OCI-LY7 (cell line): ENCODE measurements around the gene NFATC2. TPM values are rescaled to one million over a fixed set of nuclear protein-coding genes. Genes with fewer than 3 reads are reported as not detected.

Experiments used
- BruUV-seq: library from RNA; stranded (reverse); fragments of 400-500 nt; replicated peaks from 2 replicates; lab custom pipeline; 2021; lab: Mats Ljungman, UMichigan
- CTCF ChIA-PET: fragments of 300-600 bp; sonication (Branson Sonifier 250); formaldehyde crosslinking; loops from one replicate; lab custom pipeline; 2022; ENCODE audit warnings: antibody characterized with exemption; ENCODE audit not compliant: unreplicated experiment; lab: Charles Lee
- POLR2A ChIA-PET: fragments of 300-600 bp; sonication (Branson Sonifier 250); formaldehyde crosslinking; loops from one replicate; lab custom pipeline; 2022; ENCODE audit warnings: antibody characterized with exemption; lab: Charles Lee
- DNase-seq: peaks from one replicate; pipeline ENCODE4 v3.0.0-alpha.2; 2015; ENCODE audit warnings: low spot score
- H2AFZ ChIP-seq: fragments of 200-600 bp; sonication (generic), shearing (Covaris generic); 2 replicates; pipeline ENCODE4 v1.6.1; 2014; ENCODE audit warnings: mild to moderate bottlenecking, antibody characterized with exemption, low read length, moderate library complexity
- H3K27ac ChIP-seq: fragments of 200-600 bp; sonication (generic); 2 replicates; pipeline ENCODE4 v1.5.1; 2014; ENCODE audit warnings: mixed run types, low read depth, mild to moderate bottlenecking, moderate library complexity, low read length, inconsistent platforms; ENCODE audit not compliant: poor library complexity, severe bottlenecking
- H3K36me3 ChIP-seq: fragments of 200-600 bp; sonication (generic); 2 replicates; pipeline ENCODE4 v1.6.1; 2014; ENCODE audit warnings: mild to moderate bottlenecking, antibody characterized with exemption, low read length, moderate library complexity, mixed read lengths; ENCODE audit not compliant: insufficient read depth
- H3K4me1 ChIP-seq: fragments of 200-600 bp; sonication (generic); 2 replicates; pipeline ENCODE4 v1.5.1; 2014; ENCODE audit warnings: mild to moderate bottlenecking, low read length; ENCODE audit not compliant: insufficient read depth, poor library complexity, severe bottlenecking
- H3K4me2 ChIP-seq: fragments of 200-600 bp; sonication (generic); 2 replicates; pipeline ENCODE4 v1.6.1; 2014; ENCODE audit warnings: mild to moderate bottlenecking, low read length
- H3K4me3 ChIP-seq: fragments of 200-600 bp; sonication (generic); 2 replicates; pipeline ENCODE4 v1.5.1; 2014; ENCODE audit warnings: mild to moderate bottlenecking, low read depth, low read length; ENCODE audit not compliant: poor library complexity, severe bottlenecking
- H3K79me2 ChIP-seq: fragments of 200-600 bp; sonication (generic); 2 replicates; pipeline ENCODE4 v1.6.1; 2016; ENCODE audit warnings: low read depth, mild to moderate bottlenecking, low read length, moderate library complexity, mixed read lengths; ENCODE audit not compliant: insufficient read depth
- H3K9me2 ChIP-seq: fragments of 200-600 bp; sonication (generic); 2 replicates; pipeline ENCODE4 v1.6.1; 2016; ENCODE audit warnings: mild to moderate bottlenecking, low read length, mixed read lengths; ENCODE audit not compliant: insufficient read depth
- H3K9me3 ChIP-seq: fragments of 200-600 bp; sonication (generic); 2 replicates; pipeline ENCODE4 v1.6.1; 2014; ENCODE audit warnings: mild to moderate bottlenecking, mixed run types, low read length, mixed read lengths
- H4K20me1 ChIP-seq: fragments of 200-600 bp; sonication (generic); 2 replicates; pipeline ENCODE4 v1.6.1; 2014; ENCODE audit warnings: mild to moderate bottlenecking, antibody characterized with exemption, low read length, moderate library complexity, mixed read lengths; ENCODE audit not compliant: insufficient read depth
- CTCF ChIP-seq: fragments of 200-600 bp; sonication (generic); conservative IDR thresholded peaks from 2 replicates; pipeline ENCODE4 v1.5.1; 2014; ENCODE audit warnings: mild to moderate bottlenecking, antibody characterized with exemption, low read length, moderate library complexity, mixed read lengths
- EZH2phosphoT487 ChIP-seq: fragments of 200-600 bp; sonication (generic); IDR thresholded peaks from 2 replicates; pipeline ENCODE4 v1.6.1; 2018; ENCODE audit warnings: low read depth, borderline replicate concordance, mild to moderate bottlenecking, mixed run types, antibody characterized with exemption, low read length, moderate library complexity, mixed read lengths
- intact Hi-C: fragments of 100-400 bp; cut with micrococcal nuclease; formaldehyde crosslinking; loops from one replicate; pipeline ENCODE4 v1.10.0; 2022; ENCODE audit not compliant: unreplicated experiment
- total RNA-seq, 2 experiments: library from RNA; depleted of rRNA in 1 of 2; stranded (reverse); fragments of >200 nt in 1 of 2; shearing (Covaris generic) in 1 of 2; gene quantifications; 2 replicates each; pipeline ENCODE4 v1.2.3, GENCODE V29; 2014 to 2022

NFATC2 gene
- total RNA-seq, 2 experiments from 2014 or later = 12.5 to 43.8 TPM

- no TSS peak for BruUV-seq
- H3K4me2 ChIP-seq = no peak overlapping the region
- no peaks in the 10 kb centered on the region for H3K9me3 ChIP-seq
- peaks cover 27% of the 10 kb centered on the region for H3K4me1 ChIP-seq
- TF ChIP-seq EZH2phosphoT487 (no peak), CTCF (no peak)
- no peak overlapping the region for H2AFZ ChIP-seq
- H3K36me3 ChIP-seq = peaks cover 91% of the 10 kb centered on the region
- H3K4me3 ChIP-seq = no peak overlapping the region
- no peaks in the 10 kb centered on the region for H4K20me1 ChIP-seq
- no peak for DNase-seq
- ChIA-PET POLR2A (interaction anchor here (1.5 kb wide), 1 partner anchor 12 kb away, joined by 5 read pairs; no protein-coding TSS in a partner anchor), CTCF (no interaction called here)
- H3K79me2 ChIP-seq = no peaks in the 10 kb centered on the region; the same call in 1 of the 2 replicates
- intact Hi-C loops = no loop called here
- no peaks in the 10 kb centered on the region for H3K9me2 ChIP-seq
- H3K27ac ChIP-seq = no peak overlapping the region
Measured at GRCh38 chr20:51473771-51474170, 68.7 kb downstream of the NFATC2 start.

GRCh38 chr20:51473256-51473655, 69.3 kb downstream of the NFATC2 start:
- no peak for DNase-seq
- Histone ChIP-seq H2AFZ (no peak overlapping the region), H3K4me3 (no peak overlapping the region), H3K4me2 (no peak overlapping the region), H3K4me1 (peaks cover 27% of the 10 kb centered on the region), H3K9me3 (no peaks in the 10 kb centered on the region), H3K36me3 (peaks cover 91% of the 10 kb centered on the region), H3K9me2 (no peaks in the 10 kb centered on the region), H3K79me2 (no peaks in the 10 kb centered on the region; the same call in 1 of the 2 replicates), H3K27ac (no peak overlapping the region), H4K20me1 (no peaks in the 10 kb centered on the region)
- intact Hi-C loops = no loop called here
- CTCF ChIA-PET = no interaction called here
- TF ChIP-seq EZH2phosphoT487 (no peak), CTCF (no peak)
- POLR2A ChIA-PET = interaction anchor here (1.5 kb wide), 1 partner anchor 12 kb away, joined by 5 read pairs; no protein-coding TSS in a partner anchor
- no TSS peak for BruUV-seq

GRCh38 chr20:51470907-51471411, 71.6 kb downstream of the NFATC2 start:
- H3K4me2 ChIP-seq = peak overlapping the region; percentile 45
- peak overlapping the region; percentile 30 for H3K27ac ChIP-seq
- no peaks in the 10 kb centered on the region for H3K79me2 ChIP-seq
- TF ChIP-seq EZH2phosphoT487 (no peak), CTCF (no peak)
- no peak for DNase-seq
- POLR2A ChIA-PET = interaction anchor here (0.7 kb wide), 1 partner anchor 11 kb away, joined by 4 read pairs; no protein-coding TSS in a partner anchor
- no peaks in the 10 kb centered on the region for H3K9me2 ChIP-seq
- intact Hi-C loops = no loop called here
- H3K36me3 ChIP-seq = peaks cover 90% of the 10 kb centered on the region
- H4K20me1 ChIP-seq = no peaks in the 10 kb centered on the region
- no peaks in the 10 kb centered on the region for H3K9me3 ChIP-seq
- H3K4me3 ChIP-seq = no peak overlapping the region
- BruUV-seq = no TSS peak
- H2AFZ ChIP-seq = no peak overlapping the region
- CTCF ChIA-PET = no interaction called here
- peaks cover 31% of the 10 kb centered on the region for H3K4me1 ChIP-seq
